Measurements from ENCODE around the gene MTCH1. TPM values are rescaled to one million over a fixed set of nuclear protein-coding genes. Genes with fewer than 3 reads are reported as not detected.

MTCH1 gene
- total and polyA plus RNA-seq, 10 of the 15 experiments (the other 5 are each of a cell fraction or from before 2014, with no cell fraction given): 7.2 to 128 (median 85.2) TPM

GRCh38 chr6:36933102-36933501, 52.9 kb downstream of the MTCH1 start:
- 17% methylated on average over 2 of the region's 2 CpGs for WGBS (ENCODE audit: insufficient coverage, insufficient replicate concordance, low lambda C conversion rate, missing lambda C conversion rate)
- ATAC-seq: no peak
- no peak overlapping the region for H3K4me2 ChIP-seq (ENCODE audit: control insufficient read depth, insufficient read depth)
- DNase-seq (ENCODE audit: low read depth, low spot score): no peak
- no peak overlapping the region for H3K4me3 ChIP-seq
- ChIA-PET CTCF (interaction anchor here (0.6 to 1.0 kb wide), 2 partner anchors 84 to 280 kb away, joined by 3 read pairs; no protein-coding TSS in a partner anchor), POLR2A (no interaction called here), RAD21 (ENCODE audit: unreplicated experiment) (no interaction called here), SMC1A (ENCODE audit: uncharacterized antibody, unreplicated experiment) (interaction anchor here (0.6 kb wide), 1 partner anchor 187 kb away, joined by 3 read pairs; no protein-coding TSS in a partner anchor)
- TF ChIP-seq SPI1 (IDR thresholded peaks at IDR 0.05; ENCODE audit: borderline replicate concordance, insufficient read depth, low read depth, low read length): no peak
- TF ChIP-seq TBL1XR1 (IDR thresholded peaks at IDR 0.05; ENCODE audit: low read depth, low read length): no peak
- no peak for TF ChIP-seq ZSCAN29 (IDR thresholded peaks at IDR 0.05)
- TF ChIP-seq KLF5 (IDR thresholded peaks at IDR 0.05; ENCODE audit: partially characterized antibody): no peak
- FAIRE-seq: no peak
- no peak overlapping the region for H2AFZ ChIP-seq (ENCODE audit: control insufficient read depth, low read depth, low read length)
- H3K79me2 ChIP-seq (ENCODE audit: control insufficient read depth, insufficient read depth, low read length): no peaks in the 10 kb centered on the region
- intact Hi-C loops (cut with micrococcal nuclease; ENCODE audit: unreplicated experiment): no loop called here
- H4K20me1 ChIP-seq (ENCODE audit: control insufficient read depth, insufficient read depth): no peaks in the 10 kb centered on the region
- H3K4me1 ChIP-seq (ENCODE audit: control insufficient read depth, insufficient read depth, low read length): no peaks in the 10 kb centered on the region
- no peak overlapping the region for H3K27ac ChIP-seq (ENCODE audit: control insufficient read depth, insufficient read depth)
- H3K9ac ChIP-seq (ENCODE audit: control insufficient read depth, insufficient read depth, low read length): no peak overlapping the region
- H3K27me3 ChIP-seq (replicated peaks in 1 of 2; ENCODE audit: control insufficient read depth in 2 of 2, insufficient read depth in 2 of 2, low read length in 1 of 2): no peaks in the 10 kb centered on the region; a peak in 1 of 4 replicates
- in situ Hi-C loops (cut with MboI): no loop called here
- no peaks in the 10 kb centered on the region for H3K36me3 ChIP-seq (ENCODE audit: control insufficient read depth in 2 of 2, insufficient read depth in 2 of 2, low read length in 1 of 2)
- no TSS peak for BruUV-seq (replicated peaks)
- H3K9me3 ChIP-seq (replicated peaks; ENCODE audit: control insufficient read depth, insufficient read depth, low read length): no peaks in the 10 kb centered on the region

DNA sequence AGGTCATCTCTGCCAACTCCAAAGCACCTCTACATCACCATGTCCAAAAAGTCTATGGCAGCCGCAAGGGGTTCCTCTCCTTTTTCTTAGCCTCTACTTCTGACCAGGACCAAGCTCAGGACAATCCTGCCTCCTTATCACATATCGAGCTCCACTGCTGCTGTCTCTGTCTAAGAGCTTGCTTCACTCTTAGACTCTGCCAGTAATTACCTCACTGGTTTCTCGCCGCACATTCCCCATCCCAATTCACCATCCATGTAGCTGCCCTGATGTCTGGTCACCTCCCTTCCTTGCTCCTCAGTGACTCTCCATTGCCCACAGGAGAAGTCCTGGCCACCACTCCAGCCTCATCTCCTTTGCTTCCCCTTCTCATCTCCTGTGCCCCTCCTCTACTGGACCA, 55.5 kb downstream of the MTCH1 start:
- peaks cover 12% of the 10 kb centered on the region for H3K4me1 ChIP-seq (ENCODE audit: control insufficient read depth, insufficient read depth, low read length)
- H3K36me3 ChIP-seq (ENCODE audit: control insufficient read depth in 2 of 2, insufficient read depth in 2 of 2, low read length in 1 of 2): no peaks in the 10 kb centered on the region
- RAD21 ChIA-PET (ENCODE audit: unreplicated experiment): no interaction called here
- no peaks in the 10 kb centered on the region for H3K9me3 ChIP-seq (replicated peaks; ENCODE audit: control insufficient read depth, insufficient read depth, low read length)
- CTCF ChIA-PET: interaction anchor here (1.1 kb wide), 1 partner anchor 58 kb away, joined by 3 read pairs; no protein-coding TSS in a partner anchor
- no peak overlapping the region for H3K27ac ChIP-seq (ENCODE audit: control insufficient read depth, insufficient read depth)
- FAIRE-seq (no peak), DNase-seq (ENCODE audit: low read depth, low spot score) (no peak), ATAC-seq (no peak)
- no peak overlapping the region for H3K9ac ChIP-seq (ENCODE audit: control insufficient read depth, insufficient read depth, low read length)
- no peak for TF ChIP-seq RCOR1 (conservative IDR thresholded peaks at IDR 0.05; ENCODE audit: low read depth, low read length)
- no peak for TF ChIP-seq SREBF1 (IDR thresholded peaks at IDR 0.05; ENCODE audit: low read length)
- TF ChIP-seq IRF4 (IDR thresholded peaks at IDR 0.05; ENCODE audit: low read depth, low read length): no peak
- no peak for TF ChIP-seq NR2F1 (conservative IDR thresholded peaks at IDR 0.05)
- TF ChIP-seq HSF1 (IDR thresholded peaks at IDR 0.05; ENCODE audit: low read depth, low read length): no peak
- no peak for TF ChIP-seq NFYA (IDR thresholded peaks at IDR 0.05; ENCODE audit: borderline replicate concordance, low read depth, low read length)
- TF ChIP-seq, protein P1, sequence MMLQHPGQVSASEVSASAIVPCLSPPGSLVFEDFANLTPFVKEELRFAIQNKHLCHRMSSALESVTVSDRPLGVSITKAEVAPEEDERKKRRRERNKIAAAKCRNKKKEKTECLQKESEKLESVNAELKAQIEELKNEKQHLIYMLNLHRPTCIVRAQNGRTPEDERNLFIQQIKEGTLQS (IDR thresholded peaks at IDR 0.05; ENCODE audit: borderline replicate concordance, extremely low read depth, low read depth, low read length): no peak
- no peak for TF ChIP-seq RAD51 (IDR thresholded peaks at IDR 0.05)
- TF ChIP-seq IKZF2 (IDR thresholded peaks at IDR 0.05): no peak
- TF ChIP-seq POLR2AphosphoS2 (IDR thresholded peaks at IDR 0.05; ENCODE audit: low read depth, low read length): no peak
- no peak for TF ChIP-seq EED (IDR thresholded peaks at IDR 0.05; ENCODE audit: low read depth)
- no peak for TF ChIP-seq EP300 (IDR thresholded peaks at IDR 0.05; ENCODE audit: borderline replicate concordance in 1 of 2, control insufficient read depth in 1 of 2, low read depth in 2 of 2, low read length in 2 of 2)
- no peak for TF ChIP-seq ZNF384 (IDR thresholded peaks at IDR 0.05; ENCODE audit: borderline replicate concordance, low read depth, low read length)
- BruUV-seq (replicated peaks): no TSS peak
- no peaks in the 10 kb centered on the region for H3K79me2 ChIP-seq (ENCODE audit: control insufficient read depth, insufficient read depth, low read length)
- SMC1A ChIA-PET (ENCODE audit: uncharacterized antibody, unreplicated experiment): no interaction called here
- POLR2A ChIA-PET: no interaction called here
- H3K4me2 ChIP-seq (ENCODE audit: control insufficient read depth, insufficient read depth): no peak overlapping the region
- no peaks in the 10 kb centered on the region for H4K20me1 ChIP-seq (ENCODE audit: control insufficient read depth, insufficient read depth)
- in situ Hi-C loops (cut with MboI) (no loop called here), intact Hi-C loops (cut with micrococcal nuclease; ENCODE audit: unreplicated experiment) (no loop called here)
- 97% methylated on average over 4 of the region's 4 CpGs for WGBS (ENCODE audit: insufficient coverage, insufficient replicate concordance, low lambda C conversion rate, missing lambda C conversion rate)
- no peak overlapping the region for H2AFZ ChIP-seq (ENCODE audit: control insufficient read depth, low read depth, low read length)
- no peaks in the 10 kb centered on the region for H3K27me3 ChIP-seq (replicated peaks in 1 of 2; ENCODE audit: control insufficient read depth in 2 of 2, insufficient read depth in 2 of 2, low read length in 1 of 2)
- H3K4me3 ChIP-seq: no peak overlapping the region
